CD4-positive, alpha-beta T cell treated with Interleukin-4 for 1 hour (primary cell): ENCODE results near the gene CHKA.

Experiments
- DNase-seq, 2 donors: peaks; one replicate each; pipeline ENCODE4 v3.0.0-alpha.2; 2020 to 2022

The CHKA gene

DNA sequence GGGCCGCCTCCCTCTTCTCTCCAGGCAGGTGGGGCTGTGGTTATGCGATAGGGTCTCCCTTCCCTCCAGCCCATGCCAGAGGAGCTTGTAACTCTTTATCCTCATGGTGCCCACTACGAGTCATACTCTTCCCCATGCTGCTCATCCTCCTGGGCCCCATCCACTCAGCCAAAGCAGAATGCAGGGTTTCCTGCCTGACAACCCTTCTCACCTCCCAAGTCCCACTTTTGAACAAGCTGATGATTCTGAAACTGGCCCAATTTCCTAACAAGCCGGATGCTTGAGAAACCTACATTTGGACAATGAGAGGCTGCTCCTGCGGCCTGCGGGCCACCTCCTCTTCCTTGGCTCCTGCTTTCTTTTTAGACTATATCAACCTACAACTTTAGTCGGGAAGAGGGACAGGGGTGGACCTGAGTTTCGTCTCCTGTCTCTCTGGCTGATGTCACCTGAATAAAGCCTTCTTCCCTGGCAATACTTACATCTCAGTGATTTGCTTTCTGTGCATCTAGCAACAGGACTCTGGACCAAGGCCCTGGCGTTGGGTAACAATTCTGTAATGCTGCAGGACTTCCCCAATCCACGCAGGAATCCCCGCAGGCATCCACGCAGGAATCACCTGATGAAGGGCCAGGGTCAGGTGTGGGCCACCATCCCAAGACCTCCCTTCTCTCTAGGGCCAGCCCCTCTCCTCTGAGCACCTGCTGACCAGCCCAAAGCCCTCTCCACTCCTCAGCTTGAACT is 92.2 kb downstream of the CHKA start:
- no peak for DNase-seq

DNA sequence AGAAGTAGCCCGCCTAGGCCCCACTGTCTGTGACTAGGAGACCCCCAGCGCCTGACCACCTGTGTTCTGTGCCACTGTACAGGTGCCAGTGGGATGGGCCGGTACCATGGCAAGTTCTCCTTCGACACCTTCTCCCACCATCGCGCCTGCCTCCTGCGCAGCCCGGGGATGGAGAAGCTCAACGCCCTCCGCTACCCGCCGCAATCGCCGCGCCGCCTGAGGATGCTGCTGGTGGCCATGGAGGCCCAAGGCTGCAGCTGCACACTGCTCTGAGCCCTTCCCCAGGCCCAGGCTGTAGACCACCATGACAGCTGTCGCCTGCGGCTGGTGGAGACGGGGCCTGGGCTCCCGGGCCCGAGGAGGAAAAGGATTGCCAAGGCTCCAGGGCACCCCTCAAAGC is 93.5 kb downstream of the CHKA start:
- no peak for DNase-seq

DNA sequence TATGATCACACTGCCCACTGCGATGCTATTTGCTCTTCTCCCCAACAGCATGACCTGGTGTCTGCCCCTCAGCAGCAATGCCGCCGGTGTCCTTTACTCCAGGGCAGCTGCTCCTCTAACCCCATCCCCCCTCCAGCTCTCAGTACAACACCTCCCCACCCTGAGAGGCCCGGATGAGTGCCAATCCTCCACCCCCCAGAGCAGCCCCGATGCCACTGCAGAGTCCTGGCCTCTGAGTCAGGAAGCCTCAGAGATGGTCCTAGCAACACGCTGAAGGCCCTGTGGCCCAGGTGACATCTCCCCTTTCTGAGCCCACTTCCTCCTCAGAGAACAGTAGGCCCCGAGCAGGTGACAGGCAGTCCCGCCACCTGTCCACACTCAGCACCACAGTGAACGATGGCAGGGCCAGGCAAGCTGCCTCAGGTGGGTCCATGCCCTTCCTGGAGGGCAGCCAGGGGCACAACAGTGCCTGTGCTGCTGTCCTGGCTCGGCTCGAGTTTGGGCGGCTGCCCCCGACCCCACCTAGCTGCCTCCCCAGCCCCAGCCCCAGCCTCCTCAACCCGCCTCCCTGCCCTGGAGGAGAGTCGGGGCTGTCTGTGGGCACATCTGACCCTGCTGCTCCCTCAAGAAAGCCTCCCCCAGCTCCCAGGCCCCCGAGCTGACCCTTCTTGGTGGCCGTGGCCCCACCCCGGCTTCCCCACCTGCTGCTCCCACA is 94.6 kb downstream of the CHKA start:
- DNase-seq, result no peak

DNA sequence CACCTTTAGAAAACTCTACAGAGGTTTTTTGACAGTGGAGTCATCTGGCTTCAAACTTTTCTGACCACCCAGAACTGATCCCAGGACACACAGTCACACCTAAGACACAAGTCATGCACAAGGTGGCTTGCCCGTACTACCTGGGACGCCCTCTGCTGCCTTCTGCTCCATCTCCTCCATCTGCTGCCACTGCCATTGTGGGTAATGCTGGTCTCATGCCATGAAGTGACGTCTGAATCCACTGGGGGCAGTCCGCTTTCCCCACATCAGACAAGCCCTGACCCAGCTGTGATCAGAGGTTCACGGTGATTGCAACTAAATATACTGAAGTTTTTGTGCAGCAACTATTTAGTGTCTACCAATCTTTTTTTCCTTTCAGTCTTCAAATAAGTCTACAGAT is 96.1 kb downstream of the CHKA start:
- DNase-seq, result no peak

DNA sequence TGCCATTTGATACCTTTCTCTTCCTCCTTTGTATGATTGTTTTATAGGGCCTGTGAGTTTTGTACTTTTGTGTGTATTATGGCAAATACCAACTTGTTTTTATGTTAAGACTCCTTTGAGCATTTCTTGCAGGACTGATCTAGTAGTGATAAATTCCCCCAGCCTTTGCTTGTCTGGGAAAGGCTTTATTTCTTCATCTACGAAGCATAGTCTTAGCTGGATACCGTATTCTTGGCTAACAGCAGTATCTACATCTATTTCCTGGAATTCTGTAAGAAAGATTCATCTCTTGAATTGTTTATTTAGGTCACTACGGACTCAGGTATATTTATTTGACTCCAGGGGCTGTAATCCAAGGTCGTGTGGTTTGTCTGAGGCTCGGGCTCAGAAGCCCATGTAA is 96.7 kb downstream of the CHKA start:
- DNase-seq, result no peak

DNA sequence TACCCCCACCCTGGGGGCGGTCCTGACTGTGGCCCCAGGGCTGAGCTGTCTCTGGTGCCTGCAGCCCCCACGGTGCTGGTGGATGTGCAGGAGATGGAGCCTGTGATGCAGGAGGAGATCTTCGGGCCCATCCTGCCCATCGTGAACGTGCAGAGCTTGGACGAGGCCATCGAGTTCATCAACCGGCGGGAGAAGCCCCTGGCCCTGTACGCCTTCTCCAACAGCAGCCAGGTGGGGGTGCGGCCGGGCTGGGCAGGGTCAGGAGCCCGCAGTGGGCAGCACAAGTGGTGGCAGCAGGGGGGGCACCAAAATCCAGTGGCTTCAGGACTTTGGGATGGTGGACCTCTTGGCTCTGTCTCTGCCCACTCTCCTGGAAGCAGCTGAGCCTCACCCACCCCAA is 98.7 kb downstream of the CHKA start:
- DNase-seq, result no peak

DNA sequence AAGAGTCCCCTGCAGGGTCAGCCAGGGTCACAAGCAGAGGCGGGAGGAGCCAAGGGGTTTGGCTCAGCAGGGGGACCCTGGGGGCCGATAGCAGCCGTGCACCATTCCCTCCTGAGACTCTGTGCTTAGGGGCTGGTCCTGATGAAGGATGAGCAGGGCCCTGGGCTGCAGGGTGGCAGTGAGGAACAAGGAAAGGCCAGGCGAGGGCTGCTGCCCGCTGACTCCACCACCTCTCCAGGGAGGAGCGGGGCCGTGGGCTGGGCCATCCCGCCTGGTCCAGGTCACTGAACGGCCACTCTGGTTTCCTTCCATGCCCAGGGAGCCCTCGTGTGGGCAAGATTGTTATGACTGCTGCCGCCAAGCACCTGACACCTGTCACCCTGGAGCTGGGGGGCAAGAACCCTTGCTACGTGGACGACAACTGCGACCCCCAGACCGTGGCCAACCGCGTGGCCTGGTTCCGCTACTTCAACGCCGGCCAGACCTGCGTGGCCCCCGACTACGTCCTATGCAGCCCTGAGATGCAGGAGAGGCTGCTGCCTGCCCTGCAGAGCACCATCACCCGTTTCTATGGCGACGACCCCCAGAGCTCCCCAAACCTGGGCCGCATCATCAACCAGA is 99.9 kb downstream of the CHKA start:
- no peak for DNase-seq

DNA sequence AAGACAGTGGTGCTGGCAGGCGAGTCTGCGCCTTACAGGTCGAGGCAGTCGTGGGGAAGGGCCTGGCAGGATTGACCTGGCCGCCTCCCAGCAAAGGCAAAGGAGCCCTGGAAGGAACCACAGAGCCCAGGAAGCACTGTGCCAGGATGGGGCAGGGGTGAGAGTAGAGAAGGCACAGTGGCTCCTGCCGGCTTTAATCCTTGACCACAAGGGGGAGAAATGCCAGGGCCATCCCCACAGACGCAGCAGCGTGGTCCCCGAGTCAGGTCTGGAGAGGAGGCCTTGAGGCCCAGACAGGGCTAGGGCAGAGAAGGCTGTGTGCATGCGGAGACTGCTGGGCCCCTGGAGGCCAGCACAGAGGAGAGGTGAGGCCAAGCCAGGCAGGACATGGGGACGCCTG is 100.6 kb downstream of the CHKA start:
- DNase-seq, result no peak

DNA sequence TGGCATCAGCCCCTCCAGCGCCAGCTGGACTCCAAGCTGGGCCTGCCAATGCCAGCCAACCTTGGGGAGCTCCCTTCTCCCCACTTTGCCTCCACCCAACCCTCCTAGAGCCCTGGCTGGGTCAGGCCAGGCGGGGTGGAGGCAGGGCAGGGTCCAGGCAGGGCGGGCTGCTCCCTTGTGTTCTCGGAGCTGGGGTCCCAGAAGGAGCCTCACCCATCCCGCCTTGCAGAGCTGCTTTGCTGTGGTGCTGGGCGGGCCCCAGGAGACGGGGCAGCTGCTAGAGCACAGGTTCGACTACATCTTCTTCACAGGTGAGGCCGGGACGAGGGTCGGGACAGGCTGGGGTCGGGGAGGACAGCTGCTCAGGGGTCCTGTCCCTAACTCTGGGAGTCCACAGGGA is 101.7 kb downstream of the CHKA start:
- DNase-seq, result no peak

DNA sequence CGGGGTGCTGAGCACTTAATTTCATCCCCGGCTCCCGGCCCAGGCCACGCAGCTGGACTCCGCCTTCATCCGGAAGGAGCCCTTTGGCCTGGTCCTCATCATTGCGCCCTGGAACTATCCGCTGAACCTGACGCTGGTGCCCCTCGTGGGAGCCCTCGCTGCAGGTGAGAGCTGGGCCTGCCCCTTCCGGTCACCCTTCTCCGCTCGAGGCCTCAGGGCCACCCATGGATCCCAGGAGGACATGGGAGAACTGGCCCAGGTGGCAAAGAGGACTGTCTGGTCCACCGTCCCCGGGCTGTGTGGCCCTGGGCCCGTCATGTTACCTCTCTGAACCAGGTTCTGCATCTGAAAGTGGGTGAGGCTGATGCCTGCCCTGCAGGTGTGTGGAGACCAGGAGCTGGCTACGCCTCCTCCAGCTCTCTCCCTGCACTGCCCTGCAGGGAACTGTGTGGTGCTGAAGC is 102.4 kb downstream of the CHKA start:
- DNase-seq, result no peak

DNA sequence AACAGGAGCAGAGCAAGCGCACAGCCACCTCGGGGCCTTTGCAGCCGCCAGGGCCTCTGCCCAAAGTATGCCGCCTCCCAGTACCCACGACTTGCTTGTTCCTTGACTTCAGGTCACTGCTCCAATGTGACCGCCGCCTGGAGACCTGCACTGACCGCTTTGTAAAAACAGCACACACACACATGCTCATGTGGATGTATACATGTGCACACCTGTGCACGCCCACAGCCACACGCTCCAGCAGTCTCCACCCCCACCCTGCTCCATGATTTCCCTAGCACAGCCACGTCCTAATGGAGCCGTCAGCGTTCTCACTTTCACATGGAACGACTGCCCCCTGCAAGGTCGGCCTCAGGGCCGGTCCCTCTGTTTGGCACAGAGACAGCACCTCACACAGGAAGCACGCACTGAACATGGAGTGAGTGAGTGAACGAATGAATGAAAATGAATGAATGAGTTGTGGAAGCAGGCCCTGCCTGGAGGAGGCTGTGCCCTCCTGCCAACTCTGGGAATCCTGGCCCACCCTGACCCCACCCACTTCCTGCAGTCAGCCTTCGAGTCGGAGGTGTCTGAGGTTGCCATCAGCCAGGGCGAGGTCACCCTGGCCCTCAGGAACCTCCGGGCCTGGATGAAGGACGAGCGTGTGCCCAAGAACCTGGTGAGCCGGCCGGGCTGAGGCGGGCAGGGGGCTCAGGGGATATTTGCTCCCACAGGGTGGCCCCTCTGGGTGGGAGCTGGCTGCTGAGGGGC is 103.0 kb downstream of the CHKA start:
- no peak for DNase-seq

DNA sequence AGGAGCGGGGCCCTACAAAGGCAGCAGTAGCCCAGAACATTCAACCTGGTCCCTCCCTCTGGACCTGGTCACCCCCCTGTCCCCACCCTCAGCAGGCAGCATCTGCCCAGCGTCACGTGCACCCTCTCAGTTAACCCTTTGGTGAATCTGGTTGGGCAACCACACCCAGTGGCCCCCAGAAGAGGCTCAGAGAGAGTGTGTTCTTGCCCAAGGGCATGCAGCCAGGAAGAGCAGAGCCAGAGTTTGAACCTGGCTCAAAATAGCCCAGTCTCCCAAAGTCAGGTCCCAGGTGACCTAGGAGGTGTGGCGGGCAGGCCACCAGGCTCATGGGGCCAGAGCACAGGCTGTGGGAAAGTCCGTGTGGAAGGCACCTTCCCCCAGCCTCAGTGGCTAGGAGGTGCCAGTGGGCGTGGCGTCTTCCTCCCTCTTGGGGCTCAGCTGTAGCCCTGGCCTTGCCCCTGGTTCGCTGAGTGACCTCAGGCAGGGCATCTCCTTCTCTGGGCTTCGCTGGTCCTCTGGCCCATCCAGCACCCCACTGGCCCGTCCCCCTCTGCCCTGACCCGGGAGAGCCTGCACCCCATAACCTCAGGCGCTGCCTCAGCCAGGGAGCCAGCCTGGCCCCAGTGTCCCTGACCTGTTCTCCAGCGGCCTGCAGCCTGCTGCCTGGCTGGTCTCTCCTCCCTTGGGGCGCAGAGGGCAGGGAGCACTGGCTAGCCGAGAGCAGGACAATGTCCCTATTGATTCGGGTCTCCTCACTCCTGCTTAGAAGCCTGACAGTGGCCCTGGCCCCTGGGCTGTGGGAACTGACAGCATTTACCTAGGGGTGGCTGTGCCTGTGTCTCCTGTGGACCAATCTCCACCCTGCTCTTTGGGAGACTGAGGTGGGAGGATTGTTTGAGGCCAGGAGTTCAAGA is 104.0 kb downstream of the CHKA start:
- DNase-seq, result no peak

DNA sequence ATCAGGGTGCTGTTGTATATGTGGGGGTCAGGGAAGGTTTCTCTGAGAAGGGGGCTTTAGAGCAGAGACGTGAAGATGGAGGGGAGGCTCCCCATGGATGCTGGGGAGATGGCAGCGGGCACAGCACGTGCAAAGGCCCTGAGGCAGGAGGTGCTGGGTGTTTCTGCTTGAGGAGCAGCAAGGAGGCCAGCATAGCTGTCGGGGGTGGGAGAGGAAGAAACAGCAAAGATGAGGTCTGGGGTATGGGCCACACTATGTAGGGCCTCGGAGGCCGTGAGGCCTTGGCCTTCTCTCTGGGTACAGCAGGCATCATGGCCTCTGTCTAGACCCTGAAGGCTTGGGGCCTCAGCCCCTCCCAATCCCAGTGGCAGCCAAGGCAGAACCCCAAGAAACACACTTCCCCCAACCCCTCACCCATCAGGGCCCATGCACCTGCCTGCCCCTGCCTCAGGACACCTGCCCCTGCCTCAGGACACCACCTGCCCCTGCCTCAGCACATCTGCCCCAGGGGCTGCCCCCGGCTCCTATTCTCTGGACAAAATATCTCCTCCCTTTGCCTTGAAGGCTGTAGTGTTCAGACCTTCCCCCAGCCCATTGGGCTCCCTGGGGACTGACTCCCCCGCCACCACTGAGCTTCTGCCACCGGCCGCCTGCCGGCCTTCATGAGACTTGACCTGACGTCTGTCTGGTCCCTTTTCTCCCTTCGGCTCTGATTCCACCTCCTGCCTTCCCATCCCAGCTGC is 104.9 kb downstream of the CHKA start:
- no peak for DNase-seq

DNA sequence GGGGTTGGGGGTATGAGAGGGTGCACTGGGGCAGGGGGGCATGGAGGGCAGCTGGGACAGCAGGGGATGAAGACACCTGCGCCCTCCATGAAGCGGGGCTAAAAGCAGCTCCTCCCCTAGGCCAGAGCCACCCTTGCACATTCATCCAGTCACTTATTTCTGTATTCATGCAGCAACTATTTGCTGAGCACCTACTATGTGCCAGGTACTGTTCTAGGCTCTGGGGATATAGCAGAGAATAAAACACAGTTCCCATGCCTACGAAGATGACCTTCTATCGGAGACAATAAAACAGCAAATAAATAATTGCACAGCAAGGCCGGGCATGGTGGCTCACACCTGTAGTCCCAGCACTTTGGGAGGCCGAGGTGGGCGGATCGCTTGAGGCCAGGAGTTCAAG is 105.7 kb downstream of the CHKA start:
- DNase-seq, result no peak

DNA sequence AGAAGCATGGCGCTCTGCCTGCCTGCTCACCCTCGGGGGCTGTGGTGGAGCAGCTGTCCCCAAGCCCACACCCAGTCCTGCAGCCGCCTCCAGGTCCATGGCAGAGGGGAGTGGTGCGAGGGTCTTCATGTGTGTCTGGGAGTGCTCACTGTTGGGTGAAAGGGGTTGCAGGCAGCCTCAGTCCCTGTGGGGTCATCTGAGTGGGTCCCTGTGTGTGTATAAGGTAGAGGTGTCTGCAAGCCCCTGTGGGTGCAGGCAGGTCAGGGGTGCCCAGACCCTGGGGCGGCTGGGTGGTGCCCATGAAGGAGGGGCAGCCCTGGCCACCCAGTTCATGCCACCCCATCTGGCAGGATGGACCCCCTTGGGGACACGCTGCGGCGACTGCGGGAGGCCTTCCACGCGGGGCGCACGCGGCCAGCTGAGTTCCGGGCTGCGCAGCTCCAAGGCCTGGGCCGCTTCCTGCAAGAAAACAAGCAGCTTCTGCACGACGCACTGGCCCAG is 106.2 kb downstream of the CHKA start:
- DNase-seq, result no peak

DNA sequence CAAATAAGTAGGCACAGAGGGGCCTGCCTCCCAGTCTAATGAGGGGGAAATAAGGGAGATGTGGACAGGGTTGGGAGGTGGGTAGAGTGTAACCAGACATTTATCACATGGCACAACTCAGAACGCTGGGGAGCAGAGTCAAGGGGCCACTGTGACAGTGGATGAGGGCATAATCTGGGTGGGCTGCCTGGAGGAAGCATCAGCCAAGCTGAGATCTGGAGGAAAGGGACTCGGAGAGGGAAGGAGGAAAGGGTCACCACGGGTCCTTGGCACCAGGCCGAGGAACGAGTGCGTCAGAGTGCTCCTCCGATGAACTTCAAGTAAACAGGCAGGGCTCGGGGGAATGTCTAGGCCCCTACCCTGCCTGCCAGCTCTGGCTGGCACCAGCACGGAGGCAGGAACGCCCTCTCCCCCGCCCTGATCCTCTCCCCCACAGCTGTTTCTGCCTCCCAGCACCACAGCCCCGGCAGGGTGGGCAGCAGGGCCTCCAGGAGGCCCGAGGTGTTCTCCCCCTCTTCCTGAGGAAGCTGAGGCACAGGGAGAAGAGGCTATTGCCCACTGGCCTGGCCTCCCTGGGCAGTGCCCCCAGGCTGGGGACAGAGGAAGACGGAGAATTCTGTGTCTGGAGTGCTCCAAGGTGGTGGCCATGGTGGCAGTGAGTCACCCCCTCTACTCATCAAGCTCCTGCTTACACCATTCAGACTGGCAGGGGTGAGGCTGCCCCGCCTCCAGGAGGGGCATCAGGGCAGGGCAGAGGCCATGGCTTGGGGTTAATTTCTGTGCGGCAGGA is 106.8 kb downstream of the CHKA start:
- DNase-seq, result peak in 1 of 2 donors; percentile 33

DNA sequence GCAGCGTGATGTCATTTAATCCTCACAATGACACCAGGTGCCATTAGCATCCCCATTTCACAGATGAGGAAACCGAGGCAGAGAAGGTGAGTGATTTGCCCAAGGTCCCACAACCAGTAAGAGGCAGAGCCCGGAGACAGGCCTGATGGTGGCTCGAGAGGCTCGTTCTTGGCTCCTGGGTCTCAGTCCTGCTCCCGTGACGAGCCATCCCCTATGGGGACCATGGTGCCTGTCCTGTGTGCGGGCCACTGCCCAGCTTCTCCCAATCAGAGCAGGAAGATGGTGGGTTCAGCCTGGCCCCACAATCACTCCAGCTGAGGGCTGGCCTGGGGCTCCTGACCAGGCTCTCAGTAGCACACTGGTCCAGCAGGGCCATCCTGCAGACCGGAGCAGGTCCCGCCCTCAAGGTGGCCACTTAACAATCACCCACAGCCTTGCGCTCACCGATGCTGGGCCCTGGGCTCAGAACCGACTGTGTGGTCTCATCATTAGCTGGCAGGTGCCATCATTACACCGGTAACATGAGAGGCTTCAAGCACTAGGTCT is 107.5 kb downstream of the CHKA start:
- no peak for DNase-seq

DNA sequence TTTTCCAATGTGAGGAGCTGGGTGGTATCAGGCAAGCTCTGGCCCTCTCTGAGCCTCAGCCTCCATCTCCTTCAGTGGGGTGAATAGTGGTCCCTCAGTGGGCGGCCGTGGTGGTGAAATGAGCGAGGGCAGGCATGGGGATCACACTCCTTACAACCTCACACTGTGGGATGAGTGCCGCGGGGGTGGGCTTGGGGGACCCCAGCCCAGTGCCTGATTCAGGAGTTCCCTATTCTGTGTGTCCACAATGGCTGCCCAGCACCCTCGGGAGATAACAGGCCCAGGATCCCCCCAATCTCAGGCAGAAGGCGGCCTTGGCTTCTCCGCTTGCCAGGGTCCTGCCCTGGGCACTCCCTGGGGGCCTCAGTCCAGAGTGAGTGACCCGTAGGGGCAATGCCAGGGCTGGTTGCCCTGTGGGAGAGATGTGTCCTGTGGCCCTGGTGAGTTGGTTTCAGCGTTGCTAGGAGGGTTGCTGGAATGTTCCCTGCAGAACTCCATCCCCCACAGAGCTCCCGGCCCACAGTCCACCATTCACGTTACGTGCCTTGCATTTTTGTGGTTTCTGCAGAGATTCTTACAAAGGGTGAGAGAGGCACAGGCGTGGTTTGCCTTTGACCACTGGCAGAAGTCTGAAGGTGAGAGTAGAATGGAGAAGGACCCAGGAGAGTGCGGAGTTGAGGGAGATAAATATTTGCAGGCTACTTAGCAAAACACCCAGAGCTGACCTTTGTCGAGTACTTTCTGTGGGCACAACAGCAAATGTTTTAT is 108.2 kb downstream of the CHKA start:
- DNase-seq, result no peak
